GM19035 (cell line): ENCODE measurements around the gene HIVEP2.

Experiments used
- ATAC-seq: cut with Tn5 transposase; IDR thresholded peaks from one replicate; pipeline ENCODE4 v1.9.1; 2021; ENCODE audit not compliant: unreplicated experiment

The HIVEP2 gene

DNA sequence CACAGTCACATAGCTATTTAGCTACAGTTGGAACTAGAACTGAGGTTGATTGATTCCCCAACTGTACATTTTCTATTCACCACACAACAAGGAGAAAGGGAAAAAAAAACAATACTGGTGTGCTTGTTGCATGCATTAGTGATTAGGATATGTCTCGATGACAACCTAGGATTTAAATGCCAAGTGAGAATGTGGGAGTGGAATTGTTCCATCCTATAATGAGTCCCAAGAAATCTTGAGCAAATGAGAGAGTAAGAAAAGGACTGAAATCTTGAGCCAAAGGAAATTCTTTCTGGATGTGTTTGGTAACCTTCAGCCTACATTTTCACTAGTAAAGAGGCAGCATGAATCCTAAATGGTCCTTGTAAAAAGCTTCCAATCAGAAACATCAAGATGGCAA lies 232.7 kb downstream of the HIVEP2 start:
- ATAC-seq = no peak

DNA sequence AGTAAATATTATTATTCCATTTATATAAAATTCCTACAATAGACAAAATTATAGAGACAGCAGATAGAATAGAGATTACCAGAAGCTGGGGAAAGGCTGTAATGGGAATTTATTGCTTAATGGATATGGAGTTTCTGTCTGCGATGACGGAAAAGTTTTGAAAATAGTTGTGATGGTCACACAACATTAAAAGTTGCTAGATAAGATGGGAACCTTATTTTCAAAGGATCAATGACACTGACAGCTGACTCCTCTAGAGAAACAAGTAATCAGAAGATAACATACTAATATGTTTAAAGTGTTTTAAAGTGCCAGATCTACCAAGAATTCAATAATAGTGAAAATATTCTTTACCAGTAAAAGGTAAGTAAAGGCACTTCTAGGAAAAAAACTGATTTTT lies 236.3 kb downstream of the HIVEP2 start:
- no peak for ATAC-seq

DNA sequence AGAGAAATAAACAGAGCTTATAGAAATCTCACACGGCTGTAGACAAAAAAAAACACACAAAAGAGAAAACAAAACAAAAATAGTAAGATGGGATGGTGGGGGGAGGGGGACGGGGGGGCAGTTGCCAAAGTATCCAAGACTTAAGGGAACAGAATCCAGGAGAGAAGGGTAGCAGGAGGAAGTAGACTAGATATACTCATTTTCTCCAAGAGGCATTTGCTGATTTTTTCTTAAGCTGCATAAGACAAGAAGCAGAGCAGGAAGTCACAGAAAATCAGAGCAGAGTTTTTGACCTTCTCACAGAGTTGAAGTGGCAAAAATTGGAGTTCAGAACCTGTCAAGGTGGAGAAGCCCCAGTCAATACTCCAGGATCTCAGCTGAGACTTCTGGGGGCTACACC lies 237.7 kb downstream of the HIVEP2 start:
- ATAC-seq = no peak

DNA sequence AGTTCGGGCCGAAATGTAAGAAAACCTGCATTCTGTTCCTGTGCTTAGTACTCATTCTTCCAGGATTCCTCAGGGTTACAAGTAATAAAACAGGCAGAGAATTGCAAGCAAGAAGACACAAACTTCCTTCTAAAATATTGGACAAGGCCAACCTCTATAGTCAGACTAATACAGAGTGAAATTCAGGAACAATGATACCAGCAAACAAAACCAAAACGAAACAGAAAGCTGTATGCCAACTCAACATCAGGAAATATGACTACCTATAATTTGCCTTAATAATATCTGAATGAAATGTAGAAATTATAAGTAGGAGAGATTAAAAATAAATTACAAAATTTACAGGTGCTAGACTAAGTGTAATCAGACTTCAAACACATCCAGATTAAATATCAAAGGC lies 238.8 kb downstream of the HIVEP2 start:
- ATAC-seq = no peak

DNA sequence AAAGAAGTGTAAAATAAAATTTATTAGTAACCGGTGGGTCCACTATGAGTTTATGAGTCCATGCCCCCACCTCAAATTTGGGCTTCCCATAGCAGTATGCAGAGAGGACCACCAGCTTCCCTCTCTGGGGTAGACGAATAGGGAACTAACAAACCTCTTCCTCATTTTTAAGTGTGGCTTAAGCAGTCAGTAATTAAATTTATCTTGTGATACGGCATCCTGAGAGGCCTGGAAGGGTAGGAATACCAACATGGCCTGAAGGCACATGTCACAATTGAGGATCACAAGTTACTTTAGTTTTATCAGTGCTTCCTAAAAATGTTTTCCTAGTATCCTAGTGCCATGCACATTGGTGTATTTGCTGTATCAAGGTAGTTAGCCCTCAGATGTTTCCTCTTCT lies 239.9 kb downstream of the HIVEP2 start:
- ATAC-seq = no peak

DNA sequence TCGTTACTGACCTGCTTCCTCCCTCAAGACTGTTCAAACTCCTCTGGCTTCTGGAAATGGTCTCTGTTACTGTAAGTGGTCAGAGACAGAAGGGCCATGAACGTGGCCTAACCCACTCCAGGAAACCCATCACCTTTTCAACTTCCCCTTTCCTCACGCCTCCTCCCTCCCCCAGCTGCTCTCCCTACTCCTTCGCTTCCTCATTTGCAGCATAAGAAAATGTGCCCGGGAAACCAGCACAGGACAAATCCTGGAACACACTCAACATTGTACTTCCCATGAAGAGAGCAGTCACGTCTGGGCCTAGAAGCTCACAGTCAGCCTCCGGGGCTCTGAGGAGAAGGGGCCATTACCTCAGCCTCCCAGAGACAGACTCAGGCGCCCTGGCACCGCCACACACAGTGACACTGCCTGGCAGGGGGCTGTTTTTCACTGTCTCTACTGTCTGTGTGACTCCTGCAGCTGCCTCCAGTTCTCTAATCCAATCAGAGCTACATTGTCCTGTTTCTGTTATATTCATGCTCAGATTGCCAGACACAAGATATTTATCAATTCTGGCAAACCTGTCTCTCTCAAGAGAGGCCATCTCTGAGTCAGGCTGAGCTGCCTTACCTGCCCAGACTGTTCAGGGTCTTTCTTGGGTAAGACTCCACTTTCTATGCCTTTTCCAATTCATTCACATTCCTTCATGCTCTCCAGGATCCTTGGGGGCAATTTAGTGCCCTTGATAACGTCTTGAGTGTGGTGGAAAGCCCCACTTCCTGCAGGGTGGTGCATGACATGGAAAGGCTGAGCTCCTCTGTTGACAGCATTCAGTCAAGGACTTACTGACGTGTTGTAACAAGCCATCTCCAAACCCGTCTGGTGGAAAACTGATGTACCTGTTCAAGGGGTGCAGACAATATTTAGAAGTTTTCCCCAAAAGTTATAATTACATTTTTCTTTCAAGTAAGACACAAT lies 242.2 kb downstream of the HIVEP2 start:
- ATAC-seq = no peak
